ENCODE results near the gene ATL2.
"Not testable (repeated sequence)": the region's sequence is repeated elsewhere in the genome, so short reads cannot be mapped to it uniquely, and the experiment has no call there.

Gene ATL2

GRCh38 chr2:38377050-38377828, at the start of gene ATL2:
TSS of gene ATL2 (minus strand) at chr2:38377273. CDS start at chr2:38377260, 13 bp downstream.
- peak; percentile 94 for DNase-seq (ENCODE audit: low spot score)

- DNase-seq (ENCODE audit: low spot score), result no peak
Observed at GRCh38 chr2:38423763-38424162, 46.7 kb upstream of the ATL2 start.

- DNase-seq (ENCODE audit: low spot score), result no peak
Observed at GRCh38 chr2:38421274-38422056, 44.4 kb upstream of the ATL2 start.

- DNase-seq (ENCODE audit: low spot score), result no peak
Observed at GRCh38 chr2:38419499-38419898, 42.4 kb upstream of the ATL2 start.

GRCh38 chr2:38418735-38419134, 41.7 kb upstream of the ATL2 start:
- DNase-seq (ENCODE audit: low spot score), result no peak

GRCh38 chr2:38417745-38418689, 40.9 kb upstream of the ATL2 start:
- no peak for DNase-seq (ENCODE audit: low spot score)

GRCh38 chr2:38416296-38417036, 39.4 kb upstream of the ATL2 start:
- DNase-seq (ENCODE audit: low spot score), result no peak

GRCh38 chr2:38415728-38416291, 38.7 kb upstream of the ATL2 start:
- no peak for DNase-seq (ENCODE audit: low spot score)

- no peak for DNase-seq (ENCODE audit: low spot score)
Observed at GRCh38 chr2:38415023-38415422, 38.0 kb upstream of the ATL2 start.

- not testable (repeated sequence) for DNase-seq (ENCODE audit: low spot score)
Observed at GRCh38 chr2:38412235-38412871, 35.3 kb upstream of the ATL2 start.

- DNase-seq (ENCODE audit: low spot score), result no peak
Observed at GRCh38 chr2:38409156-38410102, 32.4 kb upstream of the ATL2 start.

GRCh38 chr2:38407111-38407682, 30.1 kb upstream of the ATL2 start:
- DNase-seq (ENCODE audit: low spot score), result no peak

- no peak for DNase-seq (ENCODE audit: low spot score)
Observed at GRCh38 chr2:38406597-38407110, 29.6 kb upstream of the ATL2 start.

GRCh38 chr2:38405917-38406596, 29.0 kb upstream of the ATL2 start:
- DNase-seq (ENCODE audit: low spot score), result no peak

- no peak for DNase-seq (ENCODE audit: low spot score)
Observed at GRCh38 chr2:38400513-38400912, 23.4 kb upstream of the ATL2 start.

GRCh38 chr2:38398739-38399138, 21.7 kb upstream of the ATL2 start:
- no peak for DNase-seq (ENCODE audit: low spot score)

- DNase-seq (ENCODE audit: low spot score), result no peak
Observed at GRCh38 chr2:38394903-38395341, 17.8 kb upstream of the ATL2 start.

GRCh38 chr2:38394041-38394440, 17.0 kb upstream of the ATL2 start:
- DNase-seq (ENCODE audit: low spot score), result no peak
